GM23338 (cell line): ENCODE data around the gene GRID1. TPM values are rescaled to one million over a fixed set of nuclear protein-coding genes. Genes with fewer than 3 reads are reported as not detected.

Experiments
- ATAC-seq: fragments of 200-7000 bp; cut with Tn5 transposase; 3 replicates; pipeline ENCODE4 v1.9.1; 2020
- DNase-seq: peaks from one replicate; pipeline ENCODE4 v3.0.0-alpha.2; 2015; ENCODE audit warnings: low spot score
- H2AFZ ChIP-seq: fragments of 200-600 bp; sonication (generic); 2 replicates; pipeline ENCODE4 v1.8.0; 2016; ENCODE audit warnings: antibody characterized with exemption, mild to moderate bottlenecking, moderate library complexity
- H3F3A ChIP-seq: fragments of 200-600 bp; sonication (generic); replicated peaks from 2 replicates; pipeline ENCODE4 v1.8.0; 2017; ENCODE audit warnings: antibody characterized with exemption, mixed run types, low read depth
- H3K27ac ChIP-seq: fragments of 200-600 bp; sonication (generic); 2 replicates; pipeline ENCODE4 v1.6.1; 2016; ENCODE audit warnings: low read depth
- H3K27me3 ChIP-seq: fragments of 200-600 bp; sonication (generic); 2 replicates; pipeline ENCODE4 v1.8.0; 2016; ENCODE audit warnings: mild to moderate bottlenecking, mixed run types, moderate library complexity; ENCODE audit not compliant: insufficient read depth
- H3K36me3 ChIP-seq: fragments of 200-600 bp; sonication (generic); 2 replicates; pipeline ENCODE4 v1.8.0; 2016; ENCODE audit warnings: mild to moderate bottlenecking; ENCODE audit not compliant: insufficient read depth
- H3K4me1 ChIP-seq: fragments of 200-600 bp; sonication (generic); 2 replicates; pipeline ENCODE4 v1.8.0; 2016; ENCODE audit warnings: mild to moderate bottlenecking, moderate library complexity; ENCODE audit not compliant: insufficient read depth
- H3K4me2 ChIP-seq: fragments of 200-600 bp; sonication (generic); 2 replicates; pipeline ENCODE4 v1.7.1; 2017; ENCODE audit warnings: mixed run types
- H3K4me3 ChIP-seq: fragments of 200-600 bp; sonication (generic); 2 replicates; pipeline ENCODE4 v1.6.1; 2016; ENCODE audit warnings: mixed run types
- H3K79me2 ChIP-seq: fragments of 200-600 bp; sonication (generic); replicated peaks from 2 replicates; pipeline ENCODE4 v1.8.0; 2017; ENCODE audit warnings: mild to moderate bottlenecking; ENCODE audit not compliant: insufficient read depth
- H3K9me2 ChIP-seq: fragments of 200-600 bp; sonication (generic); 2 replicates; pipeline ENCODE4 v1.8.0; 2017; ENCODE audit not compliant: insufficient read depth
- H4K20me1 ChIP-seq: fragments of 200-600 bp; sonication (generic); replicated peaks from 2 replicates; pipeline ENCODE4 v1.8.0; 2017; ENCODE audit warnings: mild to moderate bottlenecking; ENCODE audit not compliant: insufficient read depth
- H3K27ac Mint-ChIP-seq: 2 replicates; pipeline ENCODE4 v1.8.0; 2020; ENCODE audit warnings: inconsistent platforms, mild to moderate bottlenecking, moderate library complexity, mixed read lengths
- H3K27me3 Mint-ChIP-seq: 3 replicates; pipeline ENCODE4 v1.8.0; 2022; ENCODE audit warnings: low read depth, mild to moderate bottlenecking, moderate library complexity, mixed read lengths, inconsistent platforms; ENCODE audit not compliant: insufficient read depth, poor library complexity
- H3K36me3 Mint-ChIP-seq: 3 replicates; pipeline ENCODE4 v1.8.0; 2021; ENCODE audit warnings: low read depth, mild to moderate bottlenecking, inconsistent platforms, moderate library complexity, mixed read lengths
- H3K4me1 Mint-ChIP-seq: 3 replicates; pipeline ENCODE4 v1.8.0; 2020; ENCODE audit warnings: mild to moderate bottlenecking, inconsistent platforms, mixed read lengths
- H3K4me3 Mint-ChIP-seq: 3 replicates; pipeline ENCODE4 v1.8.0; 2021; ENCODE audit warnings: moderate library complexity, mild to moderate bottlenecking, inconsistent platforms, mixed read lengths
- H3K9me3 Mint-ChIP-seq: 3 replicates; pipeline ENCODE4 v1.8.0; 2020; ENCODE audit warnings: moderate library complexity, mild to moderate bottlenecking, inconsistent platforms, mixed read lengths
- ETS1 ChIP-seq: IDR thresholded peaks from 2 replicates; pipeline ENCODE4 v1.6.1; 2016; ENCODE audit warnings: antibody characterized with exemption
- EZH2phosphoT487 ChIP-seq: fragments of 200-600 bp; sonication (generic); IDR thresholded peaks from one replicate; pipeline ENCODE4 v1.8.1; 2018; ENCODE audit warnings: antibody characterized with exemption; ENCODE audit not compliant: unreplicated experiment
- JUNB ChIP-seq: IDR thresholded peaks from one replicate; pipeline ENCODE4 v1.6.1; 2016; ENCODE audit warnings: antibody characterized with exemption; ENCODE audit not compliant: unreplicated experiment
- NANOG ChIP-seq: IDR thresholded peaks from 2 replicates; pipeline ENCODE4 v1.6.1; 2016; ENCODE audit warnings: antibody characterized with exemption, borderline replicate concordance
- POLR2AphosphoS5 ChIP-seq: IDR thresholded peaks from 2 replicates; pipeline ENCODE4 v1.6.1; 2016; ENCODE audit warnings: antibody characterized with exemption, low read depth
- STAT1 ChIP-seq: IDR thresholded peaks from one replicate; pipeline ENCODE4 v1.6.1; 2016; ENCODE audit warnings: antibody characterized with exemption; ENCODE audit not compliant: unreplicated experiment
- ZNF114 ChIP-seq: fragments of 250-450 bp; sonication (Bioruptor Pico); IDR thresholded peaks from 2 replicates; pipeline ENCODE4 v1.5.0; 2020; ENCODE audit warnings: mild to moderate bottlenecking, moderate library complexity
- ZNF331 ChIP-seq: fragments of 250-450 bp; sonication (Bioruptor Pico); IDR thresholded peaks from 2 replicates; pipeline ENCODE4 v1.5.0; 2020; ENCODE audit warnings: low read depth, mild to moderate bottlenecking, moderate library complexity
- ZNF462 ChIP-seq: fragments of 250-450 bp; sonication (Bioruptor Pico); IDR thresholded peaks from 2 replicates; pipeline ENCODE4 v1.5.0; 2020; ENCODE audit warnings: mild to moderate bottlenecking, moderate library complexity
- polyA plus RNA-seq: library from polyadenylated mRNA; unstranded; fragments of >200 nt; fragmentation: Nextera tagmentation; extraction: Ambion mirVana; gene quantifications from 2 replicates; pipeline ENCODE4 v1.2.1, GENCODE V29; 2016
- total RNA-seq: library from RNA; depleted of rRNA; stranded (reverse); fragments of >200 nt; shearing (Covaris generic); gene quantifications from 2 replicates; pipeline ENCODE4 v1.2.3, GENCODE V29; 2014

The GRID1 gene
- total and polyA plus RNA-seq, 2 experiments from 2014 or later = 0.14 to 0.15 TPM

- Mint-ChIP-seq H3K27me3 (peaks cover 10% of the 10 kb centered on the region), H3K9me3 (no peaks in the 10 kb centered on the region; the same call in 2 of the 3 replicates), H3K27ac (no peak overlapping the region), H3K4me3 (no peak overlapping the region), H3K4me1 (peaks cover 18% of the 10 kb centered on the region), H3K36me3 (no peaks in the 10 kb centered on the region)
- ATAC-seq (no peak), DNase-seq (no peak)
- Histone ChIP-seq H3K4me1 (peaks cover 9% of the 10 kb centered on the region; the same call in 1 of the 2 replicates), H3F3A (no peaks in the 10 kb centered on the region), H2AFZ (peak overlapping the region; percentile 98), H3K9me2 (no peaks in the 10 kb centered on the region), H3K27ac (no peak overlapping the region), H3K27me3 (peaks cover 9% of the 10 kb centered on the region; the same call in 1 of the 2 replicates), H3K79me2 (no peaks in the 10 kb centered on the region), H3K4me3 (no peak overlapping the region), H4K20me1 (no peaks in the 10 kb centered on the region), H3K36me3 (no peaks in the 10 kb centered on the region), H3K4me2 (no peak overlapping the region)
- TF ChIP-seq POLR2AphosphoS5 (no peak), ZNF331 (no peak), ZNF462 (CRISPR knock-in tag) (no peak)
These were observed 102.7 kb downstream of the GRID1 start for GRCh38 chr10:86263907-86264306.

- H3K27me3 ChIP-seq = peaks cover 9% of the 10 kb centered on the region; the same call in 1 of the 2 replicates
- H3K4me2 ChIP-seq = peak overlapping the region; percentile 68
- H3K9me3 Mint-ChIP-seq = no peaks in the 10 kb centered on the region; the same call in 2 of the 3 replicates
- H3K4me1 ChIP-seq = peaks cover 9% of the 10 kb centered on the region; the same call in 1 of the 2 replicates
- H3K9me2 ChIP-seq = no peaks in the 10 kb centered on the region
- peak overlapping the region; percentile 98 for H2AFZ ChIP-seq
- H3K4me3 ChIP-seq = peak overlapping the region; percentile 16; the same call in 1 of the 2 replicates
- DNase-seq (peak; percentile 47), ATAC-seq (peak; percentile 16)
- no peak overlapping the region for H3K27ac ChIP-seq
- H3K4me3 Mint-ChIP-seq = no peak overlapping the region
- no peaks in the 10 kb centered on the region for H3K79me2 ChIP-seq
- H3K36me3 ChIP-seq = no peaks in the 10 kb centered on the region
- no peaks in the 10 kb centered on the region for H3F3A ChIP-seq
- H3K27ac Mint-ChIP-seq = no peak overlapping the region
- H4K20me1 ChIP-seq = no peaks in the 10 kb centered on the region
- peaks cover 18% of the 10 kb centered on the region for H3K4me1 Mint-ChIP-seq
- H3K27me3 Mint-ChIP-seq = peaks cover 10% of the 10 kb centered on the region
- no peaks in the 10 kb centered on the region for H3K36me3 Mint-ChIP-seq
- no peak for TF ChIP-seq ZNF114 (CRISPR knock-in tag)
- no peak for TF ChIP-seq POLR2AphosphoS5
- no peak for TF ChIP-seq ETS1
- no peak for TF ChIP-seq STAT1
- TF ChIP-seq JUNB = no peak
- TF ChIP-seq NANOG = no peak
- no peak for TF ChIP-seq ZNF331
- TF ChIP-seq EZH2phosphoT487 = no peak
These were observed 103.4 kb downstream of the GRID1 start for GRCh38 chr10:86263209-86263608.
